ENCODE data around the gene CAP2. TPM values are rescaled to one million over a fixed set of nuclear protein-coding genes. Genes with fewer than 3 reads are reported as not detected.
"Not testable (repeated sequence)": the region's sequence is repeated elsewhere in the genome, so short reads cannot be mapped to it uniquely, and the experiment has no call there.

Gene CAP2
- total RNA-seq, 1 donor from 2014 or later: 55.3 TPM

DNA sequence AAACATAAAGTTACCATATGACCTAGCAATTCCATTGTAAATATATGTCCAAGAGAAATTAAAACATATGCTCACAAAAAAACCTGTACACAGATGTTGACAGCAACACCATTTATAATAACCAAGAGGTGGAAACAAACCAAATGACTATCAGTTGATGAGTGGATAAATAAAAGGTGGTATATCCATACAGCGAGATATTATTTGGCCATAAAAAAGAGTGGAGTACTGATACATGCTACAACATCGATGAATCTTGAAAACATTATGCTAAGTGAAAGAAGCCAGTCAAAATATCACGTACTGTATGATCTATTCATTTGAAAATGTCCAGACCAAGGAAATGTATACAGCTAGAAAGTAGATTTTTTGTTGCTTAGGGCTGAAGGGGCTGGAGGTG lies 2.9 kb downstream of the CAP2 start:
- TF ChIP-seq, protein P1, sequence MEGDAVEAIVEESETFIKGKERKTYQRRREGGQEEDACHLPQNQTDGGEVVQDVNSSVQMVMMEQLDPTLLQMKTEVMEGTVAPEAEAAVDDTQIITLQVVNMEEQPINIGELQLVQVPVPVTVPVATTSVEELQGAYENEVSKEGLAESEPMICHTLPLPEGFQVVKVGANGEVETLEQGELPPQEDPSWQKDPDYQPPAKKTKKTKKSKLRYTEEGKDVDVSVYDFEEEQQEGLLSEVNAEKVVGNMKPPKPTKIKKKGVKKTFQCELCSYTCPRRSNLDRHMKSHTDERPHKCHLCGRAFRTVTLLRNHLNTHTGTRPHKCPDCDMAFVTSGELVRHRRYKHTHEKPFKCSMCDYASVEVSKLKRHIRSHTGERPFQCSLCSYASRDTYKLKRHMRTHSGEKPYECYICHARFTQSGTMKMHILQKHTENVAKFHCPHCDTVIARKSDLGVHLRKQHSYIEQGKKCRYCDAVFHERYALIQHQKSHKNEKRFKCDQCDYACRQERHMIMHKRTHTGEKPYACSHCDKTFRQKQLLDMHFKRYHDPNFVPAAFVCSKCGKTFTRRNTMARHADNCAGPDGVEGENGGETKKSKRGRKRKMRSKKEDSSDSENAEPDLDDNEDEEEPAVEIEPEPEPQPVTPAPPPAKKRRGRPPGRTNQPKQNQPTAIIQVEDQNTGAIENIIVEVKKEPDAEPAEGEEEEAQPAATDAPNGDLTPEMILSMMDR (IDR thresholded peaks at IDR 0.05; ENCODE audit: insufficient read depth, low read depth, low read length): no peak
- no peak for TF ChIP-seq EZH2 (IDR thresholded peaks at IDR 0.05; ENCODE audit: insufficient read depth, low read length)
- Histone ChIP-seq H3K9ac (ENCODE audit: low read length) (no peak overlapping the region), H3K9me3 (ENCODE audit: insufficient read depth, low read depth, low read length) (no peaks in the 10 kb centered on the region), H3K27me3 (ENCODE audit: insufficient read depth, low read length) (no peaks in the 10 kb centered on the region), H2AFZ (ENCODE audit: low read depth, low read length) (no peak overlapping the region), H3K4me1 (ENCODE audit: insufficient read depth, low read length) (peaks cover 4% of the 10 kb centered on the region), H3K36me3 (ENCODE audit: insufficient read depth, low read length) (no peaks in the 10 kb centered on the region), H3K4me2 (ENCODE audit: low read length) (no peak overlapping the region), H3K4me3 (ENCODE audit: insufficient read depth, low read depth, low read length) (no peak overlapping the region), H3K27ac (ENCODE audit: low read depth, low read length) (no peak overlapping the region), H4K20me1 (ENCODE audit: insufficient read depth, low read length) (peaks cover 4% of the 10 kb centered on the region), H3K79me2 (ENCODE audit: insufficient read depth, low read length) (peaks cover 59% of the 10 kb centered on the region)
- peak; percentile 23 for FAIRE-seq
- Mint-ChIP-seq H3K4me1 (ENCODE audit: low read depth, unreplicated experiment) (peaks cover 4% of the 10 kb centered on the region), H3K27me3 (ENCODE audit: low read depth, unreplicated experiment) (no peaks in the 10 kb centered on the region), H3K9me3 (ENCODE audit: unreplicated experiment) (peaks cover 3% of the 10 kb centered on the region), H3K27ac (ENCODE audit: unreplicated experiment) (no peak overlapping the region), H3K4me3 (ENCODE audit: unreplicated experiment) (no peak overlapping the region), H3K36me3 (ENCODE audit: low read depth, unreplicated experiment) (peaks cover 7% of the 10 kb centered on the region)
- no peak for DNase-seq (ENCODE audit: low read depth)

DNA sequence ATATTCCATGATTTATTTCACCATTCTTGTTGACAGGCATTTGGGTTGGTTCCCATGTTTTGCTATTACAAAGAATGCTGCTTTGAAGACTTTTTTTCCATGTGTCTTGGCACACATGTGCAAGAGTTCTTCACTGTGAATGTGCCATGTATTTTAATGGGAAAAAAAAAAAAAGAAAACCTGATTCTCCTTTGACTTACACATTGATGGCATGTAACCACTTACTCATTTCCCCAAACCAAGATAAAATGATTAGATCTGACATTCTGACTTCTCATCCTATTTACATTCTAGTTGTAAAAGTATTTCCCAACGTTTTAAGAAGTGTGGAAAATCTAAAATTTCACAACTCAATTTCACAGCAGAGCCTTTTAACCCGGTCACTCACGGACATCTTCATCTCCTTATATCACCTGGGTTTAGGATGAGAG lies 4.4 kb downstream of the CAP2 start:
- Histone ChIP-seq H3K79me2 (ENCODE audit: insufficient read depth, low read length) (peaks cover 74% of the 10 kb centered on the region), H4K20me1 (ENCODE audit: insufficient read depth, low read length) (peaks cover 12% of the 10 kb centered on the region), H3K4me1 (ENCODE audit: insufficient read depth, low read length) (peaks cover 4% of the 10 kb centered on the region)

DNA sequence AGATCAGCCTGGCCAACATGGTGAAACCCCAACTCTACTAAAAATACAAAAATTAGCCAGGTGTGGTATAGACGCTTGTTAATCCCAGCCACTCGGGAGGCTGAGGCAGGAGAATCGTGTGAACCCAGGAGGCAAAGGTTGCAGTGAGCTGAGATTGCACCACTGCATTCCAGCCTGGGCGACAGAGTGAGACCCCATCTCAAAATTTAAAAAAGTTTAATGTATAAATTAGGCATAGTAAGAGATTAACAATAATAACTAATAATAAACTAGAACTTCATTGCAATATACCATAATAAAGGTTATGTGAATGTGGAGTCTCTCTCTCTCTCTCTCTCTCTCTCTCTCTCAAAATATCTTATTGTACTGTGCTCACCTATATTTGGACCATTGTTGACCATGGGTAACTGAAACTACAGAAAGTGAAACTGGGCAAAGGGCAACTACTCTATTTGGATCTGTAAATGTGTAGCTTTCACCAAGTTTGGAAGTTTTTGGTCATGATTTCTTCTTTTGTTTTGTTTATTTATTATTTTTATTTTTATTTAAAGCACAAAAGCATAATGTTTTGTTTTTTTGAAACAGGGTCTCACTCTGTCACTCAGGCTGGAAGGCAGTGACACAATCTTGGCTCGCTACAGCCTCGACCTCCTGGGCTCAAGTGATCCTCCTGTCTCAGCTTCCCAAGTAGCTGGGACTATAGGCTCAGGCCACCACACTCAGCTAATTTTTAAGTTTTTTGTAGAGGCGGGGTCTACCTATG lies 12.0 kb downstream of the CAP2 start:
- H3K36me3 ChIP-seq (ENCODE audit: insufficient read depth, low read length); H3K9me3 Mint-ChIP-seq (ENCODE audit: unreplicated experiment); DNase-seq (ENCODE audit: low read depth); H3K4me3 Mint-ChIP-seq (ENCODE audit: unreplicated experiment); H2AFZ ChIP-seq (ENCODE audit: low read depth, low read length); FAIRE-seq; H3K27me3 Mint-ChIP-seq (ENCODE audit: low read depth, unreplicated experiment); H3K9ac ChIP-seq (ENCODE audit: low read length); H3K9me3 ChIP-seq (ENCODE audit: insufficient read depth, low read depth, low read length); H3K27ac Mint-ChIP-seq (ENCODE audit: unreplicated experiment); H3K4me3 ChIP-seq (ENCODE audit: insufficient read depth, low read depth, low read length); H3K4me2 ChIP-seq (ENCODE audit: low read length); H3K4me1 ChIP-seq (ENCODE audit: insufficient read depth, low read length); H3K27me3 ChIP-seq (ENCODE audit: insufficient read depth, low read length); H3K4me1 Mint-ChIP-seq (ENCODE audit: low read depth, unreplicated experiment); H3K27ac ChIP-seq (ENCODE audit: low read depth, low read length): not testable (repeated sequence)
- H3K36me3 Mint-ChIP-seq (ENCODE audit: low read depth, unreplicated experiment): peaks cover 11% of the 10 kb centered on the region
- H4K20me1 ChIP-seq (ENCODE audit: insufficient read depth, low read length): peaks cover 15% of the 10 kb centered on the region
- H3K79me2 ChIP-seq (ENCODE audit: insufficient read depth, low read length): peaks cover 76% of the 10 kb centered on the region

More for the DNA sequence above, 4.4 kb downstream of the CAP2 start:
- Mint-ChIP-seq H3K9me3 (ENCODE audit: unreplicated experiment) (peaks cover 5% of the 10 kb centered on the region), H3K4me3 (ENCODE audit: unreplicated experiment) (no peak overlapping the region), H3K36me3 (ENCODE audit: low read depth, unreplicated experiment) (peaks cover 7% of the 10 kb centered on the region), H3K4me1 (ENCODE audit: low read depth, unreplicated experiment) (peaks cover 4% of the 10 kb centered on the region), H3K27me3 (ENCODE audit: low read depth, unreplicated experiment) (no peaks in the 10 kb centered on the region), H3K27ac (ENCODE audit: unreplicated experiment) (no peak overlapping the region)
- no peaks in the 10 kb centered on the region for H3K36me3 ChIP-seq (ENCODE audit: insufficient read depth, low read length)
- no peak for TF ChIP-seq EZH2 (IDR thresholded peaks at IDR 0.05; ENCODE audit: insufficient read depth, low read length)
- TF ChIP-seq, protein P1 (IDR thresholded peaks at IDR 0.05; ENCODE audit: insufficient read depth, low read depth, low read length): no peak
- H3K4me2 ChIP-seq (ENCODE audit: low read length): no peak overlapping the region
- peak; percentile 81 for FAIRE-seq
- no peak overlapping the region for H2AFZ ChIP-seq (ENCODE audit: low read depth, low read length)
- no peak overlapping the region for H3K4me3 ChIP-seq (ENCODE audit: insufficient read depth, low read depth, low read length)
- DNase-seq (ENCODE audit: low read depth): peak; percentile 29
- H3K27ac ChIP-seq (ENCODE audit: low read depth, low read length): no peak overlapping the region
- H3K9ac ChIP-seq (ENCODE audit: low read length): no peak overlapping the region
- H3K9me3 ChIP-seq (ENCODE audit: insufficient read depth, low read depth, low read length): no peaks in the 10 kb centered on the region
- no peaks in the 10 kb centered on the region for H3K27me3 ChIP-seq (ENCODE audit: insufficient read depth, low read length)
